Pulmonary artery endothelial cell (primary cell): Measurements from ENCODE around the gene CLEC3B. TPM values are rescaled to one million over a fixed set of nuclear protein-coding genes. Genes with fewer than 3 reads are reported as not detected.
"Not testable (repeated sequence)": the region's sequence is repeated elsewhere in the genome, so short reads cannot be mapped to it uniquely, and the experiment has no call there.

Source experiments
- DNase-seq: peaks from one replicate; pipeline ENCODE4 v3.0.0-alpha.2; 2011; ENCODE audit warnings: low read depth, low spot score
- total RNA-seq: library from RNA; depleted of rRNA; stranded (reverse); fragments of >200 nt; gene quantifications from 2 replicates; pipeline ENCODE4 v1.2.3, GENCODE V29; 2014

The CLEC3B gene, protein sequence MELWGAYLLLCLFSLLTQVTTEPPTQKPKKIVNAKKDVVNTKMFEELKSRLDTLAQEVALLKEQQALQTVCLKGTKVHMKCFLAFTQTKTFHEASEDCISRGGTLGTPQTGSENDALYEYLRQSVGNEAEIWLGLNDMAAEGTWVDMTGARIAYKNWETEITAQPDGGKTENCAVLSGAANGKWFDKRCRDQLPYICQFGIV
- 0.11 and 0.26 TPM in 2 replicates for total RNA-seq

DNA sequence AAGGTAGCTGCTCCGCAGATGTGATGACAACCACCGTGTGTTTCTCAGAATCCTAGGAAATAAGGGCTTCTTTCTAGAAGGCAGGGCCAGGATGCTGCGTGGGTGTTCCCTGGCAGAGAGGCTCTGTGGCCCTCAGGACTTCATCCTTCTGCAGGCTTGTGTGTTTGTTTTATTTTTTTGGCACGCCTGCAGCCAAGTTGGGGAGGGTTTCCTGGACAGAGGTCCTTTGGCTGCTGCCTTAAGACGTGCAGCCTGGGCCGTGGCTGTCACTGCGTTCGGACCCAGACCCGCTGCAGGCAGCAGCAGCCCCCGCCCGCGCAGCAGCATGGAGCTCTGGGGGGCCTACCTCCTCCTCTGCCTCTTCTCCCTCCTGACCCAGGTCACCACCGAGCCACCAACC lies at the start of gene CLEC3B:
Gene CLEC3B (plus strand): TSS at position 266 of the 400 bp plus-strand sequence. CDS start 60 bp downstream, at position 326.
- peak; percentile 36 for DNase-seq

DNA sequence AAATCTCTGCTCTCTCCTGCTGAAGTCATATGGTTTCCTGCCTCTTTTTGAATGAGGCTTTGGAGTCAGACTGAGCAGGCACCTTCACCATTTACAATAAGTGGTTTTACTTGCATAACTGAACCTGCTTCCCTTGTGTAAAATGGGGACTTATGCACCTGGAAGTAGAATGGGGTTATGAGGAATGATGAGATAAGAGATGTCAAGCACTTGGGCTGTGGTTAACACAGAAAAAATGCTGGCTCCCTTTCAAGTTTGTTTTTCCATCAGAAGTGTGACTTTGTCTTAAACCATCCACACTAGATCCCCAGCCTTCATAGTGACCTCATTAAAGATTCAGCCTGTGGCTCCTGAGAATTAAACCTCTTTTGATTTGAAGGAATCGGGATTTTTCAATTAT lies 44.9 kb upstream of the CLEC3B start:
- no peak for DNase-seq

DNA sequence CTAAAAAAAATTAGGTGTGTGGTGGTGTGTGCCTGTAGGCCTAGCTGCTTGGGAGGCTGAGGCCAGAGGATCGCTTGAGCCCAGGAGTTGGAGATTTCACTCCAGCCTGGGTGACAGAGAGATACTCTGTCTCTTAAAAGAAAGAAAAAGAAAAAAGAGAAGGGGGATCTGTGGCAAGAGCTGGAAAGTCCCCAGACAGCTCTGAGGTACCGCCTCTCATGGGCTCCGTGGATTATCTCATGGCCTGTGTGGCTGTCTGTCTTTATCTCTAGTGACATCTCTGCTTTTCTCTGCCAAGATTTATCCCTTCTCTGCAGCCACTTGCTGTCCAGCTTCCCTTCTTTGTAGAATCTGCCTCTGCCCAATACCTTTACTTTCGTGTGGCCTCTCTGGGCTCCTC lies 44.4 kb upstream of the CLEC3B start:
- DNase-seq = no peak

DNA sequence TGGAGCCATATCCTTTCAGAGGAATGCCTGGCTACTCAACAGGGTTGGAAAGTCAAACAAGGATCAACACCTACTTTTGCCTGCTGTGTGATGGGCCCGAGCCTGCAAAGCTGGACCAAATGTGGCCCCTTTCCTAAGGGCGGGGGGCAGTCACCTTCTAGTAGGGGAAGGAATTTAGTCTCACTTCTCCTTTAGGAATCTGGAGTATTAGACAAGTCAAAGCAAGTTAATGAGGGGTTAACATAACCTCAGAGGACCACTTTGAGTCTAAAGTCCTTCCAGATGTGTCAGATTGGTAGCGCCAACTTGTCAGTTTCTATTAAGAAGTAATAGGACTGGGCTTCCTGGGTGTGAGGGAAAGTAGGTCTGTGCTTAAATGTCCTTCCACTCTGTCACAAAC lies 43.3 kb upstream of the CLEC3B start:
- no peak for DNase-seq

DNA sequence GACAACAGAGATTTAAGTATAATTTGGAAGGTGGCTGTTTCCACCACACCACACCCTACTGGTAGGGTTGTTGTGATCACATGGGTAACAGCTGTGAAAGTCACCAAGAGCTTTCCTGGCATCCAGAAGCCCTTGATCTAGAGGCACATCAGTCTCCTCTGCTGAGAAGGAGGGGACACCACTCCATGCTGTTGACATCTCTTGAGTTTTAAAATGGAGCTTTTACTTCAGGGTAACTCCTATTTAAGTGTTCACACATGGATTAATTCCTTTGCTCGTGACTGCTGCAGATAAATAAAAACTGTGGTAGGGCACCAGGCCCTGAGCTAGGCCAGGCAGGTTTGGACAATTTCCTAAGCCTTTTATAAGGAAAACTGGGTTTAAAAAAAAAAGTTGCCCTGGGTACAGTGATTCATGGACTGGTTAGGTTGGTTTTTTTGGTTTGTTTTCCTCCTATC lies 42.6 kb upstream of the CLEC3B start:
- DNase-seq = no peak

DNA sequence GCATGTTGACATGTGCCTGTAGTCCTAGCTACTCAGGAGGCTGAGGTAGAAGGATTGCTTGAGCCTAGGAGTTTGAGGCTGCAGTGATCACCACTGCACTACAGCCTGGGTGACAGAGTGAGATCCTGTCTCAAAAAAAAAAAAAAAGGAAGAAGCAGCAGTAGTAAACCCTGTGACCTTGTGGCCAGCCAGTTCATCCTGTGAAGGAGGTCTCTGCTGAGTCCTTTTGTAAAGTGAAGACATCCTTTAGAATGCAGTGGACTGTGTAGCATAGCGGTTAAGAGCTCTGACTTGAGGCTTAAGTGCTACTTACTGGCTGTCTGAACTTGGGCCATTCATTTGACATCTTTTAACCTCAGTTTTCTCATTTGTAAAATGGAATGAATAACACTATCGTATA lies 41.8 kb upstream of the CLEC3B start:
- no peak for DNase-seq

DNA sequence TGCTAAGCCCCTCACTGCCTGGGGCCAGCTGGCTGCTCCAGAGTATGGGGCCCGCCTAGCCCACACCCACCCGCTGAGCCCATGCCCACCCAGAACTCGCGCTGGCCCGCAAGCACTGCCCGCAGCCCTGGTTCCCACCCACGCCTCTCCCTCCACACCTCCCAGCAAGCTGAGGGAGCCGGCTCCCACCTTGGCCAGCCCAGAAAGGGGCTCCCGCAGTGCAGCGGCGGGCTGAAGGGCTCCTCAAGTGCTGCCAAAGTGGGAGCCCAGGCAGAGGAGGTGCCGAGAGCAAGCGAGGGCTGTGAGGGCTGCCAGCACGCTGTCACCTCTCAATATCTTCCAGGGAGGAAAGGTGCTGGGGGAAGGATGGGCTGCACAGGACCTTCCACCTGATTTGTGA lies 39.8 kb upstream of the CLEC3B start:
- not testable (repeated sequence) for DNase-seq

DNA sequence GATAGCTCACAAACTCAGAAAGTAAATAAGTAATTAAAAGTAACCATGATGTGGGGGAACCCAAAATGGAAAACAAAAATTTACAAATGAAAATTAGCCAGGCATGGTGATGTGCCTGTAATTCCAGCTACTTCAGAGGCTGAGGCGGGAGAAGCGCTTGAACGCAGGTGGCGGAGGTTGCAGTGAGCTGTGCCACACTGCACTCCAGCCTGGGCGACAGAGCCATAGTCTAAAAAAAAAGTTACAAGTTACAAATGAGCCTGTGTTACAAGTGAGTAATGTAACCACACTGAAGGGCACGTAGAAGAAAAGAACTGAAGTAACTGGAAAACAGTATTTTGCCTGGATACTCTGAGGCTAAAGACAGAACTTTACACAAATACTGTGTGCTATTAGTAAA lies 38.8 kb upstream of the CLEC3B start:
- DNase-seq = no peak

DNA sequence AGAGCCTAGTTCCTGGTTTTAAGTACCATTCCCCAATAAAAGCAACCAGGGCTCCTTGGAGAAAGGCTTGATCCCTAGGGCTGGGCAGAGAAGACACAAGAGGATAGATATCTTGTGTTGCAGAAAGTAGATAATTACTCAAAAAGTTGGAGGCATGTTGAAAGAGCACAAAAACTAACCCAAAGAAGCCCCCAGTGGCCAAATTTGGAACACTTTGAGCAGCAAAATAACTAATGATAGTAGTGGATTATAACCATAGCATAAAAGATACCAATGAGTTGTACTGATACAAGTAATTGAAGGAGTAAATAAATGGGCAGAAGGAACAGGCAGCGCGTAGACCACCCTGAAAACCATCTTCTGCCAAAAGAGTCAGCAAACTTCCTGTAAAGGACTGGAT lies 38.0 kb upstream of the CLEC3B start:
- no peak for DNase-seq

DNA sequence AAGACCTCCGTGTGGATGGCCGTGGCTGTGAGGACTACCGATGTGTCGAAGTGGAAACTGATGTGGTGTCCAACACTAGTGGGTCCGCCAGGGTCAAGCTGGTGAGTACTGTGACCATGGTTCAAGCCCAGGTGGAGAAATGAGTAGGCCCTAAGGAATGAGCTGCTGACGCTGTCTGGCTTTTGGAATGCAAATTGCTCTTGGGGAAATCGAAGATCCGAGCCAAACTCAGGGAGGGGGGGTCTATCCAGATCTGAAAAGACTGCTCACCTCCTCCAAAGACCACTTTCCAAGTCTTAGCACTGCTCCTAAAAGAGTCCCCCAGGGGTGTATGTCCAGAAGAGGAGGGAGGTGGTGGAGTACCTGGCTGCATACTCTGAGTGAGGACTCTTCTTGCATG lies 37.0 kb upstream of the CLEC3B start:
- no peak for DNase-seq

DNA sequence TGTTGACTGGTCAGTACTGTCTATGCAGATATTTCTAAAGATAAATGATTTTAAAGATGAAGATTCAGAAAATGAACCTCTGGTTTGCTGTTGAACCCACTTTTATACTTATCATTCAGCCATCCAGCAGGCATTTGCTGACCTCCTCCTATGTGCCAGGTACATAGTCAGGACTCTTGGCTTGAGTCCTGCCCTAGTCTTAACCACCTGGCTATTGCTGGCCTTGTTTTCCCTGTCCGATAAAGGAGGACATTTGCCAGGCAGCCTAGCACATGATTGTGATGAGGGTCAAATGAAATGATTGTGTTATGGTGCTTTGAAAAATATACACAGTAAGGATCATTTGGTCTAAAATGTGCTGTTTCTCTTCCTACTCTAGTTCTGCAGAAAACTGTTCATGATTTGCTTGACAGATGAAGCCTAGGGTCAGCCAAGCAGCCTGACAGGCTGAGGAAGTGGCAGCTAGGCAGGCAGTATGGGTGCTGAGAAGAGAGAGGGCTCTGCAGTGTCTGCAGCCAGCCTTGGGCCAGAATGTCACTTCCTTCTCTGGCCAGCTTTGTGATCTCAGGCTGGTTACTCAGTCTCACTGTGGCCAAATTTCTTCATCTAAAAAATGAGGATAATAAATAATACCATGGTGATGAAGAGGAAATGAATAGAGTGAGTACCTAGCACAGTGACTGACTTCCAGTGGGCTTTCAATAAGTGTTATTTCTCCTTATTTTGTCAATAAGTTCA lies 36.3 kb upstream of the CLEC3B start:
- DNase-seq = no peak

DNA sequence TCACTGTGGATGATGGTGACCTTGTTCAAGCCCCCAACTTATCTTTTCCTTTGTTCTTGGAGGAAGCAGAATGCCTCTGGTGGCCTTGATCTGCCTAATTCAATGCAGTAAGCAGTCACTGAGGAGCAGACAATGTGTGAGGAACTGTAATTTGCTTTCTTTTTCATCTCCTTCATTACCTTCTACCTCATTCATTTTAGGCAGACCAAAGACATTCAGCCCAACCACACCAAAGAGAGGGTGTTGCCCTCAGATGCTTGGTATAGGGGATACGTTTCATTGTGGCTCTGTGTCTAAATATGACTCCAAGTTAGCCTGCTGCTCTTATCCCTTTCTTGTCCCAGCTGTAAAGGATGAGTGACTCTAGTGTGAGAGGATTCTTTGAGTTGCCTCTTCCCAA lies 34.8 kb upstream of the CLEC3B start:
- no peak for DNase-seq

DNA sequence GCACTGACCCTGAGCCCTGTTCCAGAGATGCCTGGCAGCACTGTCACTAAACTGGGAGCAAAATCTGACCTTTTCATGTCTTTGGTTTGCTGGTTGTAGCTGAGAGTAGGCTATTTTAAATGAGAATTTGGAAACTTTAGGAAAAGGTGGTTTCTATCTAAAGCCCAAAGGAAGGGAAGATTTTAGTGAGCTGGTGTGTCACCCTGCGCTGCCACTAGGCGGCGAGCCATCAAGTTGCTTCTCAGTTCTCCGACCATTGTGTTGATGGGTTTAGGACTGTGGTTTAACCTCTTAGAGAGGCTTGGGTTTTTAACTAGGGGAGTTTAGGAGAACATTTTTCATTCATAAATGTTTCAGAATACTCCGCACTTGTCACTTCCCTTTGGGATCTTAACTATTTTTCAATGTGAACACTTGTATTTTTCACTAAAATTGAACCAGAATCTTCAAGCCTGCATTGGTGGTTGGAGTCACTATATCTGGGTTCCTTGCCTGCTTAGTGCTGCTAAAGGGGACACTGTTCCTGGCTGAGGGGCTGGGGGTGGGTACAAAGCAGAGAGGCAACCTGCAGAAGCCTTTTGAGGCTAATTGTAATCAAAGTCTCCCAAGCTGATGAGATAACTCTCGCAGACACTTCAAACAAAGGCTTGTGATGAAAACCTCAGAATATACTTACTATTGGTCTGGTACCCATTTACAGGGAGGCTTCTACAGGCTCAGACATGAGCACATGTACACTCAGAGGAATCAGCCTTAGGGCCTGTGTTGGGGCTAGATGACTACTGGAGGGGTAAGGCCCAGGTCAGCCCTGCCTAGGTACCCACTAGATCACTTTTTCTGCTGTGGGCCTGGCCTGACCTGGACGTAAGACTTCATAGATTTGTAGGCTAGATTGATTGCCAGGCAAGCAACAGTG lies 33.3 kb upstream of the CLEC3B start:
- no peak for DNase-seq

DNA sequence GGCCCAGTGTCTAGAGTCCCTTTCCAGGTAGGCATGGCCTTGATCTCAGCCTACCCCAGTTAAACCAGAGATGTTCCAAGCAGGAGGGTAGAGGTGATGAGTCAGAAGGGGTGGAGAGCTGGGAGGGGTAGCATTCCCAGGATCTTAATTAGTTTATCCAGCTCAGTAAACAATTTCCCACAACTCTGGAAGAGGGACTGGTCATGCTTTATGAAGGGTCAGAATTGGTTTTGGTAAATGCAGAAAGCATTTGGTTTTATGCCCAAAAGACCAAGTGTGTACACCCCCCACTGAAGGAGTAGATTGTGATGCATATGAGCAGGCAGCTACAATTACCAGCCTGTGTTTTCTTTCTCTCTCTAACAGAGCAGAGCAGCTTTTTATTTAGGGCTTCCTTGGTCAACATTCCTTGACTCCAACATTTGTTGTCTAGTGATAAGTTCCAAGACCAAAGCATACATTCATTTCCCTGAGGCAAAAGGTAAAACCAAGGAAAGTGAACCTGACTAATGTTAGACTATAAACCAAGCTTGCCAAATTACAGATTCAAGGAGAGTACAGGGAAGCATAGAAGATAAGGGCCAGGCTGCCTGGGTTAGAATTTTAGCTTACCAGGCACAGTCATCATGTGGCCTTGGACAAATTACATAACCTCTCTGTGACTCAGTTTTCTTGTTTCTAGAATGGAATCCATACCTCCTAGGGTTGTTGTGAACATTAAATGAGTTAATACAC lies 32.5 kb upstream of the CLEC3B start:
- DNase-seq = no peak

DNA sequence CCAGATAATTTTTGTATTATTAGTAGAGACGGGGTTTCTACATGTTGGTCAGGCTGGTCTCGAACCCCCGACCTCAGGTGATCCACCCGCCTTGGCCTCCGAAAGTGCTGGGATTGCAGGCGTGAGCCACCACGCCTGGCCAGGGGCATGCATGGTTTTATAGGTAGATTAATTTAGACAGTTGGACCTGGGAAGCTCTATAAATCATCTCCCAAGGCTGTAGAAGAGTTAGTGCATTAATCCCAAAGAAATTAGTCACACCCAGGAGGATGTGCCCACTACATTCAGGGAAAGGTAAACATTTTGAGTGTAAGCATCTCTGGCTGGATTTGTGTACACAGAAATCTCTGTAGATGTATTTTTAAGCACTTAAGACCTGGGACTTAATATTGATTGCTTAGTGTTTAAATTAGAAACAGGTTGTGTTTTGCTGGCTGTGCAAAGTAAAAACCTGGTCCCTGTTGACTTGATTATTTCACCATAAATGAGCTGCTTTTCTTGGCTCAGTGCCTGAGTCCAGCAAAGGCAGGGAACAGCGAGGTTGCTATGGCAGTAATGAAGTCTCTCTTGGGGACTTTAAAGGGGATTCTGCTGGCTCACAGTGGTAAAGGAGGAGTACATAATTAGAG lies 30.8 kb upstream of the CLEC3B start:
- no peak for DNase-seq

DNA sequence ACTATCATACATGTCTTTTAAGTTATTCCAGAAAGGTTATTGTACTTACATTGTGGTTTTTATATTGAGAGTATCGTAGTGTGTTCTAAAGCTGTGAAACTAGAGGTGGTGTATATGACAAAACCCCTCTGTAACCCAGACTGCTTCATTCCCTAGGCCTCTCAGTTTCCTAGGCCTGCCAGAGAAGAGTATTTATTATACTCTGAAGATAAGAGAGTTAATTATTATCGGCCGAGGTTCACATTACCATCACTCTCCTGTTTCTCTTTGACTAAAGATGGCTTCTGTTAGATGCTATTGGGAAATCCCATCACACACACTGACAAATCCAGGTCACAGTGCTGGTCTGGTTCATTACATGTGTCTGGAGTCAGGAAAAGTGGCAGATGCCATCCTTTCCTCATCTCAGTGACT lies 29.5 kb upstream of the CLEC3B start:
- DNase-seq = no peak

DNA sequence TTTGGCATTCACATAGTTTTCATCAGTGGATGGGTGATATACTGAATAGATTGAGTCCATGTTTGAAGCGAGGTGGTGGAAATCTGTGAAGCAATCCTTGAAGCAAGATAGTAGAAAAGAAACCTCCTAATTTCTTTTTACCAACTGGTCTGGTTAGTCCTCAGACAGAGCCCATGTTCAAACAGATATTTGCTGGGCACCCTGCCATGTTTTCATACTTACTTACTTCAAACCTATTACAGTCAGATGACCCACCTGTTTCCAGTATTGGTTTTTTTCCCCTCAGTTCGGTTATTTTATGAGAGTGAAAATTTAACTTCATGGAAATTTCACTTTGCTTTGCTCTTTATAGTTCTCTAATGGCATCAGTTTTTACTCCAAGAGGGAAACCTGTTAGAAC lies 26.3 kb upstream of the CLEC3B start:
- no peak for DNase-seq

DNA sequence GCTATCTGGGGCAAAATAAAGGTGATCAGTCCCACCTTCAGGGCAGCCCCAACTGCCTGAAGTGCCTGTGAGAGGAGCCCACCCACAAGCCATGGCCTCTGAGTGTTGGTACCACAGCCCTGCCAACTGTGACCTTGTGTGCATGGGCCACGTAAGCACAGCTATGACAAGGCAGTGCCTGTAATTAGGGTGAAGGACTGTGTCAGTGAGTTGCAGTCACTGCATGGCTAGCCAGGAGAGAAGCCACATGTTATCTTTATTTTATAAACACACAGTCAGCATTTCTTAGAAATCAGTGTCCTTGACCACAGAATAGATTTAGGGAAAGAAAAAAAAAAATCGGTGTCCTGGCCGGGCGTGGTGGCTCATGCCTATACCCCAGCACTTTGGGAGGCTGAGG lies 25.3 kb upstream of the CLEC3B start:
- no peak for DNase-seq

DNA sequence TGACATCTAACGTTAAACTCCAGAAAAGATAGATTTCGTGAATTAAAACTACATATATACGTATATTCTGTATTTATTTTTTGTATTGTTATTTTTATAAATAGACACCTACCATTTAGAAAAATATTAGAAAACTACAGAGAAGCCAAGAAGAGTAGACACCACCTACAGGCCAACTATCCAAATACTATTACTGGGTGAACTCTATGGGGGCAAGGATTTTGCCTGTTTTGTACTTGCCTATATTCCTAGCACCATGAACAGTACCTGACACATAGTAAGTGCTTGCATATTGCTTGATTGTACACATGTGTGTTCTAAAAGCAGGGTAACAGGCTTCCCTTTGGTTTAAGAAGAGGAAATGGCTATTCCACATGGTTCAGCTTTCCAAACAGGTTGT lies 24.4 kb upstream of the CLEC3B start:
- no peak for DNase-seq

DNA sequence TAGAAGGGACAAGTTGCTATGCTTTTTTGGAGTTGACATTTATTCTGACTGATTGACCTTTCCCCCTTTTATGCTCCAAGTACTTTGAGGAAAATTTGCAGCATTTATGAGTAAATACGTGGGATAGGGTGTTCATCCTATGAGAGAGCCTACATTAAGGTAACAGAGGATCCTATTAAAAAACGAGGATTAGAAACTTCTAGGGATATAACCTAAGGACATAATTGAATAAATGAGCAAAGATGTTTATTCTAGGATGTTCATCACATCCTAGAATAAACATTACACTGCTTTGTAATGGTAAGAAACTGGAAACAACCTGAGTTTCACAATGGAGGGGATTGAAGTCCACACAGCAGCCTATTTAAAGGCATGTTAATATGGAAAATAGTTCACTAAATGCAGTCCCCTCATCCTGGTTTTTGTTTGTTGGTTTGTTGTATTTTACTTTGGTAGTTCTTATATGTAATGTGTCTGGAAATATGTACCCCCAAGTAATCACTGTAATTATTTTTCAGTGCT lies 23.9 kb upstream of the CLEC3B start:
- no peak for DNase-seq

DNA sequence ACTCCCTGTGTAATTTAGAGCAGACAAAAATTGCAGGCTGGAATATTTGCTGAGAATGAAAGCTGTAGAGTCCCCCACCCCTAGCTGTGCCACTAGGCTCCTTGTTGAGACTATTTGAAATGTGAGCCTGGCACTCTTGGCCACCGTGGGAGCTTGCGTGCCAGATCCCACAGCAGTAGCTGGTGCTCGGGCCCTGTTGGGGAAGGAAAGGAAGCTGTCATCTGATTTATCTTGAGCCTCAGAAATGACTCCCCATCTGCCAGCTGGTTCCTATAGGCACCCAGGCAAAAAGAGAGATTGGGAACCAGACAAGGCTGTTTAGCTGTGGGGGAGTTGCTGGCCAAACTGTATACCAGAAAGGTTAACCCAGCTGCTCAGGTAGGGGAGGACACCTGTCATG lies 23.4 kb upstream of the CLEC3B start:
- DNase-seq = no peak
